Mesenchymal stem cell (in vitro differentiated cells and primary cell): ENCODE results near the gene HEATR5A.
"Not testable (repeated sequence)": the region's sequence is repeated elsewhere in the genome, so short reads cannot be mapped to it uniquely, and the experiment has no call there.

Experiments
- DNase-seq: peaks from one replicate; pipeline ENCODE4 v3.0.0-alpha.2; 2013
- H2AFZ ChIP-seq: one replicate; pipeline ENCODE4 v1.6.1; 2013; ENCODE audit warnings: low read depth, mild to moderate bottlenecking, control low read depth, inconsistent platforms, low read length, moderate library complexity
- H2AK5ac ChIP-seq: 2 replicates; pipeline ENCODE4 v1.6.1; 2013; ENCODE audit warnings: low read length, moderate library complexity, mild to moderate bottlenecking, inconsistent platforms; ENCODE audit not compliant: severe bottlenecking
- H2BK120ac ChIP-seq: one replicate; pipeline ENCODE4 v1.6.1; 2013; ENCODE audit warnings: low read depth, mild to moderate bottlenecking, inconsistent platforms, low read length, moderate library complexity
- H2BK12ac ChIP-seq, 2 experiments: one replicate each; pipeline ENCODE4 v1.6.1; 2013; ENCODE audit warnings: inconsistent platforms in 2 of 2, low read length in 2 of 2, mild to moderate bottlenecking in 2 of 2, moderate library complexity in 2 of 2, control low read depth in 1 of 2
- H2BK15ac ChIP-seq: one replicate; pipeline ENCODE4 v1.6.1; 2013; ENCODE audit warnings: mild to moderate bottlenecking, low read depth, inconsistent platforms; ENCODE audit not compliant: poor library complexity, severe bottlenecking
- H2BK5ac ChIP-seq: 2 replicates; pipeline ENCODE4 v1.6.1; 2013; ENCODE audit warnings: low read depth, mild to moderate bottlenecking, low read length, control low read depth, inconsistent platforms; ENCODE audit not compliant: poor library complexity, severe bottlenecking
- H3K14ac ChIP-seq, 2 experiments: one replicate each; pipeline ENCODE4 v1.6.1; 2013; ENCODE audit warnings: inconsistent platforms in 2 of 2, low read length in 2 of 2, control low read depth in 1 of 2, mild to moderate bottlenecking in 1 of 2, moderate library complexity in 1 of 2
- H3K18ac ChIP-seq, 2 experiments: one replicate each; pipeline ENCODE4 v1.6.1; 2013; ENCODE audit warnings: inconsistent platforms in 2 of 2, low read length in 2 of 2, control low read depth in 1 of 2, low read depth in 1 of 2, mild to moderate bottlenecking in 1 of 2
- H3K23ac ChIP-seq, 2 experiments: one replicate each; pipeline ENCODE4 v1.6.1; 2013; ENCODE audit warnings: inconsistent platforms in 2 of 2, low read length in 2 of 2, mild to moderate bottlenecking in 2 of 2, moderate library complexity in 2 of 2, control low read depth in 1 of 2
- H3K27ac ChIP-seq: 2 replicates; pipeline ENCODE4 v1.5.1; 2013; ENCODE audit warnings: mild to moderate bottlenecking, moderate library complexity, low read length, control low read depth, inconsistent platforms; ENCODE audit not compliant: poor library complexity, severe bottlenecking
- H3K27me3 ChIP-seq, 2 experiments: 2 replicates each; pipeline versions ENCODE4 v1.6.1 to v1.7.0; 2013; ENCODE audit warnings: low read length in 2 of 2, mild to moderate bottlenecking in 2 of 2, moderate library complexity in 2 of 2, control low read depth in 1 of 2, inconsistent platforms in 1 of 2; ENCODE audit not compliant: control insufficient read depth in 1 of 2, insufficient read depth in 1 of 2
- H3K36me3 ChIP-seq, 2 experiments: 2 replicates each; pipeline versions ENCODE4 v1.6.1 to v1.7.0; 2013; ENCODE audit warnings: low read length in 2 of 2, control low read depth in 1 of 2, inconsistent platforms in 1 of 2, low read depth in 1 of 2, mild to moderate bottlenecking in 1 of 2; ENCODE audit not compliant: insufficient read depth in 2 of 2, control insufficient read depth in 1 of 2
- H3K4ac ChIP-seq, 2 experiments: one replicate each; pipeline ENCODE4 v1.6.1; 2013; ENCODE audit warnings: inconsistent platforms in 2 of 2, low read length in 2 of 2, mild to moderate bottlenecking in 2 of 2, moderate library complexity in 2 of 2, control low read depth in 1 of 2, low read depth in 1 of 2
- H3K4me1 ChIP-seq: 2 replicates; pipeline ENCODE4 v1.6.1; 2013; ENCODE audit warnings: low read depth, low read length, control low read depth; ENCODE audit not compliant: control insufficient read depth, insufficient read depth
- H3K4me2 ChIP-seq: 2 replicates; pipeline ENCODE4 v1.6.1; 2013; ENCODE audit warnings: low read length, mild to moderate bottlenecking, inconsistent platforms; ENCODE audit not compliant: poor library complexity, severe bottlenecking
- H3K4me3 ChIP-seq, 2 experiments: 2 replicates each; pipeline versions ENCODE4 v1.5.1 to v1.7.0; 2013; ENCODE audit warnings: low read length in 2 of 2, mild to moderate bottlenecking in 2 of 2, control low read depth in 1 of 2, low read depth in 1 of 2; ENCODE audit not compliant: insufficient read depth in 1 of 2
- H3K79me1 ChIP-seq: replicated peaks from 2 replicates; pipeline ENCODE4 v1.6.1; 2013; ENCODE audit warnings: mild to moderate bottlenecking, control low read depth, low read length, inconsistent platforms; ENCODE audit not compliant: poor library complexity, severe bottlenecking
- H3K9ac ChIP-seq: 2 replicates; pipeline ENCODE4 v1.7.0; 2013; ENCODE audit warnings: mild to moderate bottlenecking, low read length, moderate library complexity
- H3K9me3 ChIP-seq: 2 replicates; pipeline ENCODE4 v1.7.0; 2013; ENCODE audit warnings: mild to moderate bottlenecking, low read length; ENCODE audit not compliant: control insufficient read depth
- H4K8ac ChIP-seq: one replicate; pipeline ENCODE4 v1.6.1; 2013; ENCODE audit warnings: inconsistent platforms, mild to moderate bottlenecking, low read length, moderate library complexity
- H4K91ac ChIP-seq: one replicate; pipeline ENCODE4 v1.6.1; 2013; ENCODE audit warnings: mild to moderate bottlenecking, low read length, inconsistent platforms
- WGBS: methylation state at CpG from one replicate; pipeline ENCODE4 v1.1.7; 2013; ENCODE audit warnings: mixed read lengths; 5-methylcytosine and 5-hydroxymethylcytosine counted together

The HEATR5A gene

GRCh38 chr14:31382221-31382620 is 38.1 kb downstream of the HEATR5A start:
- no peak overlapping the region for H3K4ac ChIP-seq
- H2AFZ ChIP-seq: no peak overlapping the region
- no peak overlapping the region for H3K4me3 ChIP-seq
- WGBS: no CpG with 5 or more reads among the region's 1 CpG
- no peak overlapping the region for H3K9ac ChIP-seq
- H3K9me3 ChIP-seq: no peaks in the 10 kb centered on the region
- H3K23ac ChIP-seq: no peak overlapping the region
- H4K8ac ChIP-seq: no peak overlapping the region
- H3K79me1 ChIP-seq: no peaks in the 10 kb centered on the region
- no peaks in the 10 kb centered on the region for H3K4me1 ChIP-seq
- no peak overlapping the region for H3K18ac ChIP-seq
- H2BK120ac ChIP-seq: no peak overlapping the region
- no peak overlapping the region for H3K14ac ChIP-seq
- peaks cover 21 to 82% of the 10 kb centered on the region in 2 experiments for H3K36me3 ChIP-seq
- H3K27me3 ChIP-seq: no peaks in the 10 kb centered on the region
- no peak overlapping the region for H2BK12ac ChIP-seq
- no peak overlapping the region for H3K27ac ChIP-seq
- H2BK15ac ChIP-seq: no peak overlapping the region
- no peak overlapping the region for H3K4me2 ChIP-seq
- no peak overlapping the region for H2BK5ac ChIP-seq
- H2AK5ac ChIP-seq: no peak overlapping the region
- no peak overlapping the region for H4K91ac ChIP-seq
- no peak for DNase-seq

- no peaks in the 10 kb centered on the region for H3K79me1 ChIP-seq
- H3K36me3 ChIP-seq: peaks cover 24 to 79% of the 10 kb centered on the region in 2 experiments
- no peak overlapping the region for H2AK5ac ChIP-seq
- no peak overlapping the region for H3K14ac ChIP-seq
- no peaks in the 10 kb centered on the region for H3K27me3 ChIP-seq
- H4K91ac ChIP-seq: no peak overlapping the region
- H3K9ac ChIP-seq: no peak overlapping the region
- no peak overlapping the region for H3K27ac ChIP-seq
- WGBS: 92% methylated on average over 2 of the region's 3 CpGs
- no peak overlapping the region for H2BK120ac ChIP-seq
- H3K18ac ChIP-seq: no peak overlapping the region
- H3K4me3 ChIP-seq: no peak overlapping the region
- peak; percentile 5 for DNase-seq
- H2AFZ ChIP-seq: no peak overlapping the region
- no peak overlapping the region for H3K23ac ChIP-seq
- H2BK5ac ChIP-seq: no peak overlapping the region
- H4K8ac ChIP-seq: no peak overlapping the region
- H2BK15ac ChIP-seq: no peak overlapping the region
- no peak overlapping the region for H3K4me2 ChIP-seq
- no peaks in the 10 kb centered on the region for H3K4me1 ChIP-seq
- H3K9me3 ChIP-seq: no peaks in the 10 kb centered on the region
- H2BK12ac ChIP-seq: no peak overlapping the region
- H3K4ac ChIP-seq: no peak overlapping the region
Observed at GRCh38 chr14:31380106-31380505, 40.2 kb downstream of the HEATR5A start.

GRCh38 chr14:31379125-31379947 is 41.0 kb downstream of the HEATR5A start:
- H3K14ac ChIP-seq, DNase-seq, H3K18ac ChIP-seq, H3K27ac ChIP-seq, H3K27me3 ChIP-seq, H3K4me2 ChIP-seq, H2BK120ac ChIP-seq, H3K79me1 ChIP-seq, H3K4me1 ChIP-seq, H3K4me3 ChIP-seq, H2AFZ ChIP-seq, H3K23ac ChIP-seq, H3K9me3 ChIP-seq, H4K91ac ChIP-seq, H3K9ac ChIP-seq, H2AK5ac ChIP-seq, H2BK12ac ChIP-seq, H4K8ac ChIP-seq, H2BK15ac ChIP-seq, H3K4ac ChIP-seq: not testable (repeated sequence)
- Histone ChIP-seq H2BK5ac (peak overlapping the region; percentile 44), H3K36me3 (peaks cover 21 to 80% of the 10 kb centered on the region in 2 experiments)
- 96% methylated on average over 13 of the region's 16 CpGs for WGBS

GRCh38 chr14:31377433-31377832 is 42.9 kb downstream of the HEATR5A start:
- Histone ChIP-seq H2BK120ac (no peak overlapping the region), H3K9me3 (no peaks in the 10 kb centered on the region), H3K27me3 (no peaks in the 10 kb centered on the region), H2BK15ac (no peak overlapping the region), H2AFZ (no peak overlapping the region), H2BK5ac (no peak overlapping the region), H3K4ac (no peak overlapping the region), H2AK5ac (no peak overlapping the region), H4K91ac (no peak overlapping the region), H3K9ac (no peak overlapping the region), H3K18ac (no peak overlapping the region), H3K23ac (no peak overlapping the region), H3K36me3 (peaks cover 18 to 79% of the 10 kb centered on the region in 2 experiments), H3K79me1 (peaks cover 1% of the 10 kb centered on the region), H4K8ac (no peak overlapping the region), H3K4me3 (no peak overlapping the region), H3K4me1 (no peaks in the 10 kb centered on the region), H3K14ac (no peak overlapping the region), H3K4me2 (no peak overlapping the region), H3K27ac (no peak overlapping the region), H2BK12ac (peak overlapping the region in 1 of 2 experiments; percentile 76)
- WGBS: 87% methylated on average over 4 of the region's 5 CpGs
- DNase-seq: no peak
